Measurements from ENCODE around the gene AOX1. TPM values are rescaled to one million over a fixed set of nuclear protein-coding genes. Genes with fewer than 3 reads are reported as not detected.
"Not testable (repeated sequence)": the region's sequence is repeated elsewhere in the genome, so short reads cannot be mapped to it uniquely, and the experiment has no call there.

The AOX1 gene
- total RNA-seq, 3 donors from 2014 or later, result 0.63 to 1.0 (median 0.71) TPM

- DNase-seq (no peak), ATAC-seq (no peak)
- Mint-ChIP-seq H3K36me3 (ENCODE audit: insufficient read depth) (no peaks in the 10 kb centered on the region), H3K27me3 (ENCODE audit: low read depth) (no peaks in the 10 kb centered on the region), H3K4me1 (ENCODE audit: low read depth) (peaks cover 18% of the 10 kb centered on the region), H3K4me3 (no peak overlapping the region), H3K9me3 (no peaks in the 10 kb centered on the region)
Measured at GRCh38 chr2:200702044-200702443, 116.2 kb downstream of the AOX1 start.

- peak; percentile 50 for DNase-seq
- Mint-ChIP-seq H3K9me3 (no peaks in the 10 kb centered on the region), H3K4me1 (ENCODE audit: low read depth) (peaks cover 18% of the 10 kb centered on the region), H3K27me3 (ENCODE audit: low read depth) (no peaks in the 10 kb centered on the region), H3K36me3 (ENCODE audit: insufficient read depth) (no peaks in the 10 kb centered on the region), H3K4me3 (no peak overlapping the region)
- peak; percentile 81 to 82 for ATAC-seq
Measured at GRCh38 chr2:200702646-200703118, 116.9 kb downstream of the AOX1 start.

GRCh38 chr2:200703127-200703925 is 117.5 kb downstream of the AOX1 start:
- no peak overlapping the region for H3K4me3 Mint-ChIP-seq
- H3K9me3 Mint-ChIP-seq, result no peaks in the 10 kb centered on the region
- no peaks in the 10 kb centered on the region for H3K27me3 Mint-ChIP-seq (ENCODE audit: low read depth)
- ATAC-seq (peak; percentile 74 to 85), DNase-seq (no peak)
- H3K4me1 Mint-ChIP-seq (ENCODE audit: low read depth), result peaks cover 18% of the 10 kb centered on the region
- H3K36me3 Mint-ChIP-seq (ENCODE audit: insufficient read depth), result no peaks in the 10 kb centered on the region

GRCh38 chr2:200703926-200704637 is 118.3 kb downstream of the AOX1 start:
- Mint-ChIP-seq H3K4me1 (ENCODE audit: low read depth) (peaks cover 17% of the 10 kb centered on the region), H3K9me3 (no peaks in the 10 kb centered on the region), H3K27me3 (ENCODE audit: low read depth) (peaks cover 1% of the 10 kb centered on the region), H3K4me3 (no peak overlapping the region), H3K36me3 (ENCODE audit: insufficient read depth) (no peaks in the 10 kb centered on the region)
- ATAC-seq (no peak), DNase-seq (no peak)

- no peak for DNase-seq
- Mint-ChIP-seq H3K4me3 (no peak overlapping the region), H3K36me3 (ENCODE audit: insufficient read depth) (no peaks in the 10 kb centered on the region), H3K9me3 (no peaks in the 10 kb centered on the region), H3K27me3 (ENCODE audit: low read depth) (peaks cover 3% of the 10 kb centered on the region), H3K4me1 (ENCODE audit: low read depth) (peaks cover 20% of the 10 kb centered on the region)
- ATAC-seq, result no peak
Measured at GRCh38 chr2:200705305-200706041, 119.7 kb downstream of the AOX1 start.

- no peak for DNase-seq
- Mint-ChIP-seq H3K9me3 (no peaks in the 10 kb centered on the region), H3K36me3 (ENCODE audit: insufficient read depth) (no peaks in the 10 kb centered on the region), H3K27me3 (ENCODE audit: low read depth) (peaks cover 5% of the 10 kb centered on the region), H3K4me1 (ENCODE audit: low read depth) (peaks cover 24% of the 10 kb centered on the region), H3K4me3 (no peak overlapping the region)
- no peak for ATAC-seq
Measured at GRCh38 chr2:200708943-200709342, 123.1 kb downstream of the AOX1 start.

GRCh38 chr2:200713003-200713703 is 127.3 kb downstream of the AOX1 start:
- Mint-ChIP-seq H3K4me1 (ENCODE audit: low read depth) (peaks cover 25% of the 10 kb centered on the region), H3K36me3 (ENCODE audit: insufficient read depth) (no peaks in the 10 kb centered on the region), H3K27me3 (ENCODE audit: low read depth) (peaks cover 7% of the 10 kb centered on the region), H3K9me3 (no peaks in the 10 kb centered on the region), H3K4me3 (peak overlapping the region; percentile 76)
- ATAC-seq (peak; percentile 94 to 95), DNase-seq (peak; percentile 89)

GRCh38 chr2:200713704-200714064 is 127.9 kb downstream of the AOX1 start:
- Mint-ChIP-seq H3K9me3 (no peaks in the 10 kb centered on the region), H3K4me3 (peak overlapping the region; percentile 76), H3K36me3 (ENCODE audit: insufficient read depth) (no peaks in the 10 kb centered on the region), H3K27me3 (ENCODE audit: low read depth) (peaks cover 7% of the 10 kb centered on the region), H3K4me1 (ENCODE audit: low read depth) (peaks cover 25% of the 10 kb centered on the region)
- ATAC-seq (no peak), DNase-seq (peak; percentile 22)

GRCh38 chr2:200715014-200715413 is 129.2 kb downstream of the AOX1 start:
- H3K4me3 Mint-ChIP-seq; H3K36me3 Mint-ChIP-seq (ENCODE audit: insufficient read depth); ATAC-seq; DNase-seq; H3K27me3 Mint-ChIP-seq (ENCODE audit: low read depth); H3K9me3 Mint-ChIP-seq: not testable (repeated sequence)
- peaks cover 25% of the 10 kb centered on the region for H3K4me1 Mint-ChIP-seq (ENCODE audit: low read depth)

GRCh38 chr2:200716386-200716785 is 130.6 kb downstream of the AOX1 start:
- no peak for ATAC-seq

More at GRCh38 chr2:200716386-200716785, 130.6 kb downstream of the AOX1 start:
- no peak overlapping the region for H3K4me3 Mint-ChIP-seq
- no peaks in the 10 kb centered on the region for H3K36me3 Mint-ChIP-seq (ENCODE audit: insufficient read depth)
- H3K27me3 Mint-ChIP-seq (ENCODE audit: low read depth), result peaks cover 4% of the 10 kb centered on the region
- H3K9me3 Mint-ChIP-seq, result no peaks in the 10 kb centered on the region
- DNase-seq, result no peak
- peaks cover 19% of the 10 kb centered on the region for H3K4me1 Mint-ChIP-seq (ENCODE audit: low read depth)

Other genes with a start within 250 kb of the AOX1 start
- 10 to 100 TPM; 11.7 to 12.9 (median 12.7) TPM for gene KCTD18, start 75.9 kb upstream of the AOX1 start, total RNA-seq
- 1 to 10 TPM; 5.1 to 7.2 (median 6.6) TPM for gene SGO2, start 59.8 kb upstream of the AOX1 start, total RNA-seq
- 100 to 1,000 TPM; 466 to 484 (median 470) TPM for gene BZW1, start 225.9 kb downstream of the AOX1 start, total RNA-seq